GM12864 (cell line): Measurements from ENCODE around the gene KLK1.

ENCODE experiments used
- DNase-seq: peaks from one replicate; pipeline ENCODE4 v3.0.0-alpha.2; 2011; ENCODE audit warnings: low read depth
- H3K4me3 ChIP-seq: 2 replicates; pipeline ENCODE4 v1.5.1; 2011; ENCODE audit warnings: mild to moderate bottlenecking, low read depth, low read length, control low read depth
- TF ChIP-seq, protein P1 (sequence below): IDR thresholded peaks from 2 replicates; pipeline ENCODE4 v1.5.1; 2011; ENCODE audit warnings: low read depth, mild to moderate bottlenecking, moderate library complexity, low read length, control low read depth, inconsistent platforms; ENCODE audit errors: missing control alignments

KLK1 gene

DNA sequence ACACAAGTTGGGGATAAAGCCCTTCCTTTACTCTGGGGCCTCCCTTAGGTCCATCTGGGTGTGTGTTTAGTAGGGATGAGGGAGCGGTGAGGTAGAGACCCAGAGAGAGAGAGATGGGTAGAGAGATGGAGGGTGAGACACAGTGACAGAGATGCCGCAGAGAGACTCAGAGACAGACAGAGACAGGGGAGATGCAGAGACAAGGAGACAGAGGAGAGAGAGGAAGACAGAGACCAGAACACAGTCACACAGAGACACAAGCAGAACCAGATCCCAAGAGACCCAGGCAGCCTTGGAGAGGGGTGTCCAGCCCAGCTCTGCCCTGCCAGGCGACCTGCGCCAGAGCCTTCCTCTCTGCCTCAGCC is 2.4 kb downstream of the KLK1 start:
- TF ChIP-seq, protein P1, sequence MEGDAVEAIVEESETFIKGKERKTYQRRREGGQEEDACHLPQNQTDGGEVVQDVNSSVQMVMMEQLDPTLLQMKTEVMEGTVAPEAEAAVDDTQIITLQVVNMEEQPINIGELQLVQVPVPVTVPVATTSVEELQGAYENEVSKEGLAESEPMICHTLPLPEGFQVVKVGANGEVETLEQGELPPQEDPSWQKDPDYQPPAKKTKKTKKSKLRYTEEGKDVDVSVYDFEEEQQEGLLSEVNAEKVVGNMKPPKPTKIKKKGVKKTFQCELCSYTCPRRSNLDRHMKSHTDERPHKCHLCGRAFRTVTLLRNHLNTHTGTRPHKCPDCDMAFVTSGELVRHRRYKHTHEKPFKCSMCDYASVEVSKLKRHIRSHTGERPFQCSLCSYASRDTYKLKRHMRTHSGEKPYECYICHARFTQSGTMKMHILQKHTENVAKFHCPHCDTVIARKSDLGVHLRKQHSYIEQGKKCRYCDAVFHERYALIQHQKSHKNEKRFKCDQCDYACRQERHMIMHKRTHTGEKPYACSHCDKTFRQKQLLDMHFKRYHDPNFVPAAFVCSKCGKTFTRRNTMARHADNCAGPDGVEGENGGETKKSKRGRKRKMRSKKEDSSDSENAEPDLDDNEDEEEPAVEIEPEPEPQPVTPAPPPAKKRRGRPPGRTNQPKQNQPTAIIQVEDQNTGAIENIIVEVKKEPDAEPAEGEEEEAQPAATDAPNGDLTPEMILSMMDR, result no peak
- no peak overlapping the region for H3K4me3 ChIP-seq

DNA sequence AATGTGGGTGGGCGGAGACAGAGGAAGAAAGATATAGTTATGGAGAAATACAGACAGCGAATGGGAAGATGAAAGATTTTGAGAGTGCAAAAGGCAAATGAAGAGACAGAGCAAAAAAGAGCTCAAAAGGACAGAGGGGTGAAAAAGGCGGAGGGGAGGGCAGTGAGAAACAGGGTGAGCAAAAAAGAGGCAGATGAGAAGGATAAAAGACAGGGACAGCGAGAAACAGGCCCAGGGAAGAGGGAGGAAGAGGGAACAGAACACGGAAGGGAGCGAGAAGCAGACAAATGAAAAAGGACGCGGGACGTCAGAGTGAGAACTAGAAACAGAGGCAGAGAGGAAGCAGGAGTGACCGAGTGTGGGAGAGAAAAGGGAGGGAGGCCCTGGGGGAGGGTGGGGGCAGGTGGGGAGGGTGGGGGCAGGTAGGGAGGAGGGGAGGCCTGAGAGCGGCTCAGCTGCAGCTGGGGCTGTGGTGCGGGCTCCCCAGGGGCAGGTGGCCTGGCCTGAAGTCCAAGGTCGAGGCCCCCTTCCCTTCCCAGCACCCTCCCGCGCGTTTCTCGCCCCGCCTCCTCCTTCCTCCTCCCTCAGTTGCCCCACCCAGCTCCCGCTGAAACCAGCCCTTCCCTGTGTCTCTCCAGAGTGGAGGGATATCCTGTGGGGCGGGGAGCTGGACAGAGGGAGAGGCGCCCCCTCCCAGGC is 2.9 kb downstream of the KLK1 start:
- no peak for DNase-seq
- TF ChIP-seq, protein P1, result no peak
- peak overlapping the region; percentile 60 for H3K4me3 ChIP-seq

More for the DNA sequence above, 2.4 kb downstream of the KLK1 start:
- DNase-seq, result no peak

DNA sequence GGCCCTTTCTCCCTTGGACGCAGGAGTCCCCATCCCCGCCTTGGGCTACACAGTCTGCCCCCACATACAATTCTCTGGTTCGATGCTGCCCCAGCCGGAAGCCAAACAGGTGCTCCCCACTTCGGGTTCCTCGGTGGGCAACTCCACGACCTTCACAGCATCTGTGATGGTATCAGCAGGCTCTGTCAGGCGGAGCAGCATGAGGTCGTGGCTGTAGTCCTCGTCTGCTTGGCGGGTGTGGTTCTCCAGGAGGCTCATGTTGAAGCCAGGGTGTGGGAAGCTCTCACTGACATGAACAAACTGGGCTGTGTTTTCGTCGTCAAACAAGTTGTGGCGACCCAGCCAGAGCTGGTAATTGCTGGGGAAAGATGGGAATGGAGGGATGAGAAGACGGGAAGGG is 3.5 kb downstream of the KLK1 start:
- TF ChIP-seq, protein P1, result no peak
- peak overlapping the region; percentile 60 for H3K4me3 ChIP-seq
- DNase-seq, result no peak

DNA sequence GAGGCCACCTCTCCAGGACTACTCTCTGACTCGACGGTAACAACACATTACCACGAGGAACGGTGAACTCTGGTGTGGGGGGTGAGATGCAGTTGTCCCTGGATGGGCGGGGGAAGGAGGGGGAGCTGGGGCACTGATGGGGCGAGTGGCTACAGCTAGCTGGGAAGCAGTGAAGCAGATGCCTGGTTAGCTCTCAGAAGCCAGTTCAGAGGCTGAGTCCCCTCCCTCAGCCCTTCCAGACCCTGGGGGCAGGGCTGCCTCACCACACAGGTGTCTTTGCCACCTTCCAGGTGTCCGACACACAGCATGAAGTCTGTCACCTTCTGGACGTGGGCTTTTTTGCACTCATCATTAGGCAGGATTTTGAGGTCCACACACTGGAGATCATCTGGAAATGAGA is 4.0 kb downstream of the KLK1 start:
- TF ChIP-seq, protein P1, result no peak
- H3K4me3 ChIP-seq, result peak overlapping the region; percentile 60
- DNase-seq, result no peak

DNA sequence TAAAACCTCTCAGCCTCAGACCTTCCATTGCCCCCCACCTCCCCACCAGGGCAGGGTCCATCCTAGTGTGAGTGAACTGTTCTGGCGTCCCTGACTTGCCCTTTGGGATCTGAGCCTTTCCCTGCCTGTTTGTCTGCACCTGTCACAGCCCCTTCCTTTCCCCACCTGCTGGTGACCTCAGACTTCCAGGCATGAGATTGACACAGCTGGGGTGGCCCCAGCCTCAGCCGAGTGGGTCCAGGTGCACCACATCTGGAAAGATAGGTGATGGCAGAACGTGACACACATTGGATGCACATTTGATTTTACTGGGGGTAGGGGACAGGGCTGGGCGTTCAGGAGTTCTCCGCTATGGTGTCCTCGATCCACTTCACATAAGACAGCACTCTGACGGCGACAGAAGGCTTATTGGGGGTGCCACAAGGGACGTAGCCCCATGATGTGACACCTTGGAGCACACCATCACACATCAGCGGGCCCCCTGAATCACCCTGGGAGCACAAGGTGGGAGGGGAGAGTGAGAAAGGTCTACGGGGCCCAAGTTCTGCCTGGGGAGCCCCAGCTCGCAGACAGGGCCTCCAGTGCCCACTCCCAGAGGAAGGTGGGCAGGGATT is 4.6 kb downstream of the KLK1 start:
- TF ChIP-seq, protein P1, result no peak
- no peak for DNase-seq
- H3K4me3 ChIP-seq, result peak overlapping the region; percentile 60

DNA sequence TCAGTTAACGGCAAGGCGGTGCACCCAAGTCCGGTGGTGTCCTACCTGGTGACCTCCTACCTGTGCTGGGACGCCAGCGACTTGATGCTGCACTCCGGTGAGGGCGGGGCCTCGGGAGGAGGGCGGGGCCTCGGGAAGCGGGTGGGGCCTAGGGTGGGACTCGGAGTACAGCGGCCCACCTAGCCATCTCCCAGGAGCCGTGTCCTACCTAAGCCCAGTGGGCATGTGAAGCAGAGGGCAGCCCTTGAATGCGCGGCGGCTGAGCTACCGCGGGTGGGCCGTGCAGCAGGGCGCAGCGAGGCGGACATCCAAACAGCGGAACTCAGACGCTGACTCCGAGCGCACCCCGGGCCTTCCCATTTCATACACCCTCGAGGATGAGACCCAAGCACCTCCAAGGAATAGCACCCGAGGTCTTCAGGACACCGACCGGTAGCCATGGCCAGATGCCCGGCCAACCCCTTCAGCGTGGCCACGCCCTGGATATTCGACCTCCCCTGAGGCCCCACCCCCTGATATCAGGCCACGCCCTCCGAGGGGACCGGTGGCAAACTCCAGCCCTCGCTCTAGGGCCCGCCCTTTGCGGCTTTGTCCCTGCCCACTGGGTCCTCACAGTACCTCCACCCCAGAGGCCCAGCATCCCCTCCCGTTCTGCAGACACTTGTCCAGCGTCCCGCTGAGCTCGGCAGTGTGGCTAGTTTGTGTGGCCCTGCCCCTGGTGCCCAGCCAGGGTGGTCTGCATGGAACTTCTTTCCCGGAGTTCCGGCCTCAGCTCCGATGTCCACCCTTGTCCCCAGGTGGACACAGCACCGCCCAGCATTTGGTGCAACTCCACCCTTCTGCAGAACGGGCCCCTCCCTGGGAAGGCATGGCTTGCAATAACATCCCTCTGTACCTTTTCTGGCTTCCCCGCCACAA is 5.4 kb downstream of the KLK1 start:
- TF ChIP-seq, protein P1, result no peak
- peak; percentile 54 for DNase-seq
- peak overlapping the region; percentile 60 for H3K4me3 ChIP-seq
